GM15510 (cell line): ENCODE measurements around the gene PBX1.

Experiments used
- POLR2A ChIP-seq: IDR thresholded peaks from 3 replicates; pipeline ENCODE4 v1.6.1; 2011; ENCODE audit warnings: borderline replicate concordance; ENCODE audit not compliant: insufficient read length; ENCODE audit errors: extremely low read depth

The PBX1 gene

DNA sequence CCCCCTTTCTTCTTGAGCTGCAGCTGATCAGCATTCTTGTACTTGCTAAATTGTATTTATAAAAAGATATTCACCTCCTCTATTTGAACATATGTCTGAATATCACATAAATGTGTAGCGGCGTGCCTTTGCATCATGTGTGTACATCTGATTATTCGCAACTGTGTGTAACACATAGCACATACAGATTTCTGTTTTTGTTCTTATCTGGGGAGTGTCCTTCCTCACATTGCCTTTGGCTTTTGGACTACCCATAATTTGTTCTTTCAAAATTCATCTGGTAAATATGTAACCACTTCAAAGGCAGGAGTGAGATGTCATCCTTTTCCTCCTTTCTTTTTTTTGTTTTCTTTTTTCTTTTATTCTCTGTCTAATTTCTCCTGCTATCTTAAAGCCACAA is 113.6 kb downstream of the PBX1 start:
- TF ChIP-seq POLR2A: no peak

DNA sequence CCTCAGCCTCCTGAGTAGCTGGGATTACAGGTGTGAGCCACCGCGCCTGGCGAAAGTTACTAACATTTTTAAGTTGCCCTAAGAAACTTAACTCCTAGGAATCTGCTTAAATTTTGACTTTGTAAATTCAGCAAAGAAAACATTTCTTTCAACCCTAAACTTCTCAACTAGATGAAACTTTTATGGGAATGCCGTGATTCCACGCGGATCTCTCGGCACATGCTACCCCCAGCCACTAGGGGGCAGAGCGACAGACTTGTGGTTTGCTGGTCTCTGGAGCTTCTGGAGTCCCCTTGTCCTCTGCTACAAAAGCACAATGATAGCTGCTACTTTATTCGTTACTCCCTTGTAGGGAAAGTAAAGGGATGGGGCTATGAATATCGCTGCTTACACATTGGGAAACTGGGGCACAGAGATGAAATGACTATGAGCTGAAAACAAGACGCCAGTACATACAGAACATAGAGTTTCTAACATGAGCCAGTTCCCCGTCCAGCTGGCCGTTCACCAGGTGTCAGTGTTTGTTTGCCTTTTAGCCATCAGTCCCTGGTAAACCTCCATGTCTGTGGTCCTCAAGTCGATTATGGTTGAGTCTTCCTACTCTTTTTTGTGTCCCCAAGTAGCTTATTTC is 114.7 kb downstream of the PBX1 start:
- no peak for TF ChIP-seq POLR2A

DNA sequence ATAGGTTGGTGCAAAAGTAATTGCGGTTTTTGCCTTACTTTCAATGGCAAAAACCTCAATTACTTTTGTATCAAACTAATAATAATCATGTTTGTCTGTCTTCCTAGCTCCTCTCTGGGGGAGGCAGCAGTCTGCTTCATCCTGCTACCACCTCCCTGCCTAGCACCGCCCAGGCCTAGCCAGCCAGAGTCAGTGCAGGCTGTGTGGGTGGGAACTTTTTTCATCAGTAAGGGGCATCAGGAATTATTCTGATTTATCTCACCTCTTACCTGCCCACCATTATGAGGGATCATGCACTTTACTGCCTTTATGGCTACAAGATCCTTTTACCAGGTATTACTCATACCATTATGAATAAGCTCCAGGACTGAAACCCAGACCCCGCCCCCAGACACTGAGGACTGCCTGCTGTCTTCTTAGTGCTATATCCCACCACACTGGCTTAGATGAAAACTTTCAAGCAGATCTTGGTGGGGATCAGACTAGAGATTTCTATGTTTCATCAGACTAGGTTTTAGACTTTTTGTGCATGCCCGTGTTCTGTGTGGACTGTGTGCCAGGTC is 116.4 kb downstream of the PBX1 start:
- TF ChIP-seq POLR2A: no peak

DNA sequence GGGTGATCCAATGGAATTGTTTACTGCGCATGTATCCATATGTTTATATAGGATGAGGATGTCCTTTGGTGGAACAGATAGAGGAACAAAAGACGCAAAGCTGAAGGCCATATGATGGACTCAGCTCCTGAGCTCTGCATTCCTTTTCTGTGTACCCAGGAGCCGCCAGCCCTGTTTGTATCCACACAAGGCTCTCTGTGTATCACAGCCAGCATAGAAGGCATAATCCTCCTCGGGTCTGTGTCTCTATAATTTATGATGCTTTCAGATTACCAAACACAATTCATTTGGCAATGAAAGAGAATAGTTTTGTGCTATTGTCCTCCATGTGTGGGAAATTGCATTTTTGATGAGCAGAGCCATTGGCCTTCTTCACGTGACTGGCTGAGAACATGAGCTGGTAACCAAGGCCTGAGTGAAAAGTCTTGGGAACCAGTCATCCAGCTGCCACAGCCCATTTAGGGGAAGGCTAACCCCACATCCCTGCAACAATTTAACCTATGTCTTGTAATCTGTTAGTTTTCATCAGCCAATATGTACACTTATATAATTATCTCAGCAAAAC is 119.2 kb downstream of the PBX1 start:
- no peak for TF ChIP-seq POLR2A

DNA sequence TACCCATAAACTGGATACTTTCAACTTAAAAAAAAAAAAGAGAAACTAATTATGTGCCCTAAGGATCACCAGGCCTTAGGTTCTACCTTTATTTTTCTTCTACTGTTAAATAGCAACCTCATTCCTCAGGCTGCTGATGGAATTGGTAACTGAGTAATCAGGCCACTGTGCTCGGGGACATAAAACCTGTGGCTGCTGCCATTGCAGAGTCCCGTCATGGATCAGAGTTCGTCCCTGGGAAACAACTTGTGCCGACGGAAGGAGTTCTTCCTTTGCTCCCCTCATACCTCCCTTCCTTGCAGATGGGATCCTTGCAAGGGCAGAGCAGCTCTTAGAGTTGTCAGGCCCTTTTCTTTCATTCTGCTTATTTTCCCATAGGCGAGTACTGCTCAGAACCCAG is 123.6 kb downstream of the PBX1 start:
- TF ChIP-seq POLR2A: no peak

DNA sequence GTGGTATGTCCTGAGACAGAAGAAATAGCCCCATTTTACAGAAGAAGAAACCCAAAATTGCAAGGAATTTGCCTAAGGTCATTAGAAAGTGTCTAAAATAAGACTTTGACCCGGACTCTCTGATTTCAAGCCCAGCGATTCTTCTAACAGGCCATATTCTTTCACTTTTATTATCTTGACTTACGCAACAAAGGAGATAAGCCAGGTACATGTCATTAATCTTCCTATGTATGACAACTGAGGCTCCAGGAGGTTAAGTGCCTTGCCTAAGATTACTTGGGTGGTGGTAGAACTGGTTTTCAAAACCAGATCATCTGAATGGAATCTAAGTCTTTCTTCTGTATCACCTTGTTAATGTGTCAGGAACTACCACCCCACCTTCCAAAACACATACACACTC is 124.3 kb downstream of the PBX1 start:
- TF ChIP-seq POLR2A: no peak

DNA sequence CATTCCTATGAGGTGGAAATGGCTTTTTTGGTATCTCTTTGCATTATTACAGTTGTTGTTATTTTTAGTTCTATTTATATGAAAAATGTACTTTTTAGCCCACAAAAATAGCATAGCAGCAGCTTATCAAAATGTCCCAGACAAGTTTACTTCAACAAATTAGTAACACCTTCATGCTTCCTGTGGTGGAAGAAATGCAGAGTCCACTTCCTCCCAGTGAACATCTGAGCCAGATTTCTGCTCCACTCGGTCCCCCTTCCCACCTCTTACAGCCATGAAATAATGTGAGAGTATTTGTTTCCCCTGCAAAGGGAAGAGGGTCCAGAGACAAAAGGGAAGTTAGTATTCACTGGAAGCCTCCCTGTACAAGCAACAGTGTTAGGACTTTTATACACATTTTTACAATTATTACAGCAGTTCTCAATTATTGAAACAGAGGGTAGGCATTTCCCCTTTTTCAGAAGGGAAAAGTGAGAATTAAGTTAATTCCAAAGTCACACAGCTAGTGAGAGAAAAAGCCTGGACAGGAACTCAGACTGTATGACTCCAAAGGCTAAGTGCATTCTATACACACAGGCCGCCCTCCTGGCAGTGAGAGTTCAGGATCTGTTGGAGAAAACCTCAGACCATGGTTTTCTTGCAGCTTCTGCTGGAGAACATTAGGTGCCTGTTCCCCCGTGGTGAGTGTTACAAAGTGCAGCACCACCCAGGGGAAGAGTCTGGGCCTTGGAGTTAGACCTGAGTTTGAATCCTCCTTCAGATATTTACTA is 126.5 kb downstream of the PBX1 start:
- TF ChIP-seq POLR2A: no peak

DNA sequence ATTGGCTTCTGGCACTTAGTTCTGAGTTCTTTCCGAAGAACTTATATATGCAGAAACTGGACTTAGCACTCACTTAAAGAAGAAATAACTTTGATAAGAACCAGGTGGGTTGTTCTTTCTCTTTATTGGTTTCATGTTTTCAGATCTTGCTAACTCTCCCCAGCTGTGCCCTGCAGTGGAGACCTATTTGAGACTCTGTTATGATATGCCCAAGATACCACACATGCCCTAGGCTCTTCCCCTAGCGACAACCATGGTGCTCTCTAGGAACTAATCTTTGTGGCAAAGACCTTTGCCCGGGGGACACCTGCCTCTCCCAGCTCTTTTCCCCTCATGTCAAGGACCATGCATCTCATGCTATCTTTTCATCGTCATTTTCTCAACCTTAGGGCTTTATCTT is 128.8 kb downstream of the PBX1 start:
- no peak for TF ChIP-seq POLR2A

DNA sequence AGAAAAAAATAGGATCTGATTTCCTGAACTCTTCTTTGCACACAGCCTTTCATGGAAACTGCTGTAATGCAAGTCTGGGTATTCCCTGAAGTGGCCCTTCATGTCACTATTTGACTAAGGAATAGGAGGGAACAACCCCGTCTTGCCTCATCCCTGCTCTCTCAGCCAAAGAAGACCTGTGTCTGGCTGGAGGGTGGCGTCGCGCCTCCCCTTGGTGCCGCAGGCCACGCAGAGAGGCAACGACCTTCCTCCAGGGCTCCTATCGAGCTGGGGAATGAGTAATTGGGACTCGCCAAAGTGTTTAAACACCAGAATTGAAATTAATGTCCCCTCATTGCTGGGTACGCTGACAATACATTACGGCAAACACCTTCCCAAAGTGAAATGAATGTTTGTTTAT is 129.8 kb downstream of the PBX1 start:
- no peak for TF ChIP-seq POLR2A

DNA sequence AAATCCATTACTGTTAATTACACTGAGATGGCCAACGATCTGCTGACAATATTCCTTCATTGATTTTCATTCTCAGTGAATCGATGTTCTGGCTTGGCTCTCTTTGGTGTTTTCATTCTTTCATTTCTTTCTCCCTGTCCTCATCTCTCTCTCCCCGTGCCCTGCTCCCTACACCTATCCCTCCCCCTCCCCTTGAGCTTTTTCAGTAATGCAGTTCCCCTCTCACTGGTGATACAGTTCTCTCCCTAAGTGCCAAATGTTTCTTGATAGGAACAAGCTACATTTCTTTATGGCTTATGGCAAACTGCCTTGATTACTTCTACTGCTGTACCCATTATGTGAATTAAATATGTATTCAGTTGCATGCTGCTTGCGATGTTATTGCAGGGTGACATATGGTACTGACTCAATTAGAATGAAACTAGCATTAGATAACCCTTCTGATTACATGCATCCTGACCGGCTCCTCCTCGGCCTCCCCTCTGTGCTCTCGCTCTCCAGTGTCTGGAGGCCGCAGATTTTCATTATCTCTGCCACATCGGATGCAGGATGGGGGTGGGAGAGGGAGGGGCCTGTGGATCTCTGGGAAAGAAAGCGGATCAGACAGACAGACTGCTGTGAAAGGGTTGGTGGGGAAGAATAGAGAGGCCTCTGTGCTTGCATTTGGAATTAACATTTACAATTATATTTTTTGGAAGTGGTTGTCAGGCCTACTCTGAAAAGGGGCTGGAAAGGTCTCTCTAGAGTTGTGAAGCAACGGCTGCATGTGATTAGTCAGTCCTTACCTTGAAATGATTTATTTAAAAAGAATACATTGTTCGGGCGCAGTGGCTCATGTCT is 130.9 kb downstream of the PBX1 start:
- TF ChIP-seq POLR2A: no peak

DNA sequence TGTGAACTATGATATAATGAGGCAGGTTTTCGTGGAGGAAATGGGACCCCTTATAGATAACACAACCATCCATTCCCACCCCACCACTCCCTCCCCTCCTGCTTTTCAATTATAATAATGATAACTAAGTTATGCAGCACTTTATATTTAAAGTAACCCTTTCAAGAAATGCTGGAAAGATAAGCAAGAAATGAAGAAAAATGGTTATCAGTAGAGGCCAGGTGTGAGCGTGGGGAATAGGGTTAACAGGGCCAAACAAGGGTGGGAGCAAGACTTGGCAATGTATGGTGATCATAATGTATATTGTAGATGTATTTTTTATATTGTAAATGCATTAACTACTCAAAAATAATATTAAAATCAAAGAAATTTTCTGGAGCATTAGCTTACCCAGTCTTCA is 133.4 kb downstream of the PBX1 start:
- no peak for TF ChIP-seq POLR2A

DNA sequence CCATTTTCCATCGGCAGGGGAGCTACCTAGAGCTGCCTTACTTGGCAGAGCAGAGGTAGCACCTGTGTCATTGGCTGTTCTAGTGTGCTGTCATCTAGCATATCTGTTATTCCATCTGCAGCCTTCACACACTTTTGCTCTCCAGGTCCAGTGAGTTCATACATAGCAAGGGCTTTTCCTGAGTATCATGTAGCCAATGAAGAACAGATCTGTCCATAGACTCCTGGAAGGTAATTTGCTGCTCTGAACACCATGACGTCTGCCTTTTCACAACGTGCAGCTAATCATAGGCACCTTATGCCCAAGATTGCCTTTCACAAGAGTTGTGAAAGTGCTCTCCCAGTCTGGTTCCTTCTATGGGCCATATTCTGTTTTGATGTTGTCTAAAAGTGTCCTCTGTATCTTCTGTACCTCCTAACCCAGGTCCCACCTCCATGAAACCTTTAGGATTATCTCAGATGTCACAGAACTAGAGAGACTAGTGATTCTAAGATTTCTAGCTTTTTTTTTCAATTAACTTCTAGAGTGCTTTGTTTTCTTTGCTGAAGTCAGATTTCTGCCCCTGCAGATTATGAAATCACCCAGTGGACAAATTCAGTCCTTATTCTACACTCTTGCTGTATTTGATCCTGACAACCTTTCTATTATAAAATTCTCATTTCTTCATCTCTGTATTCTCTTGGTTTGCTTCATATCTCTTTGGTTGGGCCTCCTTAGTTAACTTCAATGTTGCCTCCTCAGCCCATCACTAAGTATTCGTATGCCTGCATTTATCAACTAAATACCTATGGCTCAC is 134.8 kb downstream of the PBX1 start:
- no peak for TF ChIP-seq POLR2A

DNA sequence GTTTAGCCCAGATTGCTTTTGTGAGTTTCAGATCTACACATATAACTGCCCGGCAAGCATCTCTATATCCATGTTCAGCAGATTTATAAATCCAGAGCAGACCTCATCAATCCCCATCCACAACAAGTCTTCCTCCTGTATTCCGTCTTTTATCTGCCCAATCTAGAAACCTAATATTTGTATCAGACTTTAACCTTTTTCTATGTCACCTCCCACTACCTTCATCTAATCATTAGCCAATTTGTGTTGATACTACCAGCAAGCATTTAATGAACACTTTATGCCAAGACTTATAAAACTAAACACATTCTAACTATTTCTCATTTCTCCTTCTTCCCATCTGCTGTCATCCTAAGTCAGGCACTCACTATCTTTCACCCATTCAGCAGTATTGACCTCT is 135.5 kb downstream of the PBX1 start:
- TF ChIP-seq POLR2A: no peak

DNA sequence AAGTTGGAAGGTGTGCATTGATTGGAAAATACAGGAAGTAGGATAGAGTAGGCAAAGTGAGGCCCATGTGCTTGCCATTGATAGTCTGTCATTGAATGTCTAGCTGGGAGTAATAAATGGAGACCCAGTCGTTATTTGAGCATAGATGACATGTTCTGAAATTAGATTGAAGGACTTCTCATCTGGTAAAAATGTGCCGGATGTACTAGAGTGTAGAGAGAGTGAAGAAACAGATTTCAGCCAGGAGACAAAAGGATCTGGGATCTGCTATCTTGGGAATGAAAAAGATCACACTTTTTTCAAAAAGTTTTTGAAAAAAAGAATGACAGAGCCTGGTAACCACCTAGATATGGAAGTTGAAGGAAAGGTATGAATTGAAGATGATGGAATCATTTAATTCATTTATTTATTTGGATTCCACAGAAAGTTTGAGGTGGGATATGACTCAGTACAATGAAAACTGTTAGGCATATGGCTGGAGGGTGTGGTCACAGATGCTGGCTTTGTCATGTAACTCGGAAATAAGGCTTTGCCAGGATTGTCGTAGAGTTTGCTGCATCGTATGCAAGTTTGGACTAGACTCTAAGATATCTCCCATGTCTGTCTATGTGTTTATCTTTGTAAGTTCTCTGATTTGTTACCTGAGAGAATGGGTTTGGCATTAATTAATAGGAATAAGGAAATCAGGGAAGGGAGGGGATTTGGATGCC is 137.1 kb downstream of the PBX1 start:
- no peak for TF ChIP-seq POLR2A

DNA sequence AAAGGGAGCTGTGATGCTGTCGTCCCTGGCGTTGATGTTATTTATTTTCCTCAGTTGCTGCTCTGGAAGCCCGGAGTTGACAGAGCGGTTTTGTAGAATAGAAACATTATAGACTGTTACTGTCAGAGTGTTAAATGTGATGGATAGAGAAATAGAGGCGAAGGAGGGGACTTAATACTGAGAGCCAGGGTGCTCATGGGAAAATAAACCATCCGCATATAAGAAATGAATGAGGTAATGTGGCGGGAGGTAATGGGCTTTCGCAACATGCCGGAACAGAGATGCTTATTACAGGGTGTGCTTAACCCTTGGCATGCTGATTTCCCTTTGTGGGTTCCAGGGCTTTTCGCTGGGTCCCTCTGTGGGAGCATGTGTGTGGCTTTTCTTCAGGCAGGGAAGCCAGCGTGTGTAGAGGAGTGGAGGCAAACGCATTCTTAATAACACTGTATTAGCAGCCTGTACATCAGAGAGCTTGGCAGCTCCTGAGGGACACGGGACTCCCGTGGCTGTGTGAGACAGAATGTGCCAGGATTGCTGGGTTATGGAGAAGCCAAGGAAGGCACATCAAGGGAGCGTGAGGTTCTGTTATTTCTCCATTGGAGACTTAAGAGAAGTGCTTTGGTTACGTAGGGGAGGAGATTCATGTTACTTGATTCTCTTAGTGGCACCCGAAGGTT is 141.0 kb downstream of the PBX1 start:
- TF ChIP-seq POLR2A: no peak
